IgD-negative memory B cell (primary cell): Measurements from ENCODE around the gene CRLF1. TPM values are rescaled to one million over a fixed set of nuclear protein-coding genes. Genes with fewer than 3 reads are reported as not detected.

Experiments used
- H3K27ac Mint-ChIP-seq, 3 donors: one replicate each; pipeline ENCODE4 v1.8.0; 2020 to 2022; ENCODE audit warnings: mild to moderate bottlenecking in 3 of 3, mixed read lengths in 3 of 3, moderate library complexity in 1 of 3
- H3K27me3 Mint-ChIP-seq: one replicate; pipeline ENCODE4 v1.8.0; 2021; ENCODE audit warnings: mixed read lengths
- H3K36me3 Mint-ChIP-seq: one replicate; pipeline ENCODE4 v1.8.0; 2020; ENCODE audit warnings: mild to moderate bottlenecking, mixed read lengths
- H3K4me1 Mint-ChIP-seq, 3 donors: one replicate each; pipeline ENCODE4 v1.8.0; 2020 to 2022; ENCODE audit warnings: mixed read lengths in 3 of 3, mild to moderate bottlenecking in 1 of 3
- H3K4me3 Mint-ChIP-seq, 4 donors: one replicate each; pipeline ENCODE4 v1.8.0; 2020 to 2022; ENCODE audit warnings: mild to moderate bottlenecking in 4 of 4, mixed read lengths in 4 of 4, moderate library complexity in 3 of 4
- H3K9me3 Mint-ChIP-seq, 3 donors: one replicate each; pipeline ENCODE4 v1.8.0; 2020 to 2021; ENCODE audit warnings: mixed read lengths in 3 of 3, mild to moderate bottlenecking in 1 of 3
- polyA plus RNA-seq: library from polyadenylated mRNA; unstranded; fragments of 300-500 nt; fragmentation: Illumina TruSeq; gene quantifications from one replicate; pipeline ENCODE4 v1.2.3, GENCODE V29; 2021

CRLF1 gene
- polyA plus RNA-seq, 1 donor from 2014 or later: 0.38 TPM

GRCh38 chr19:18645035-18645511, 38.5 kb upstream of the CRLF1 start:
- Mint-ChIP-seq H3K4me3 (no peak overlapping the region), H3K27me3 (no peaks in the 10 kb centered on the region), H3K9me3 (no peaks in the 10 kb centered on the region), H3K4me1 (peaks cover 11 to 17% (median 12%) of the 10 kb centered on the region in 3 donors), H3K27ac (peak overlapping the region in 1 of 3 donors; percentile 47), H3K36me3 (peaks cover 2% of the 10 kb centered on the region)

DNA sequence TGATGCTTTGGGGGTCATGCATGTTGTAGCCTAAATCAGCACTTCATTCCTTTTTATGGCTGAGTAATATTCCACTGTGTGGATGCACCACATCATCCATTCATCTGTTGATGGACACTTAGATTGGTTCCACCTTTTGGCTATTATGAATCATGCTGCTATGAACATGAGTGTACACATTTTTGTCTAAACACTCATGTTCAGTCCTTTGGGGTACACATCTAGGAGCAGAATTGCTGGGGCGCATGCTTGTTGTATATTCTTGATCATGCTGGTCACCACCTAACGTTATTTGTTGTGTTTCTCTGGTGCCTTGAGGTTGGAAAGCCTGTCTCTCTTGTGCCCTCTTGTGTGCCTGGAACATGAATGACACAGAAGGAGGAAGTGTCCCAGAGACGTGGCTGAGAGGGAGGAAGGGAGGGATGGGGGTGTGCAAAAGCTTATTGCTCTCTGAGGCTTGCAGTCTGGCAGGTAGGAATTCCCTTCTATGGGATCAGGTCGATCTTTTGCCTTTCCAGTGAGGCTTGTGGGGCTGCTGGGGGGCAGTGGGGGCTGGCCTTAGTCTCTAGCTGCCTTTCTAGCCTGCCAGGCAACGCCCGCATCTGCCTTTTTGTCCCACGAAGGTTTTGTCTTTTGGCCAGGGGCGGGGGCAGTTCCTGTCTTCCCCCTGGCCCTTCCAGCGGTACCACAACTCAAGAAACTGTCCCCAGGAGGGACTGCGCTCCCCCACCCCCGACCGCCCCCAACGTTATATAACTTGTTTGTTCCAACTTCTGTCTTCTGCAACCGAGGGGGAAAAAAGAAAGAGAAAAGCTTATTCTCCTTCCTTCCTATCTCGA, 37.8 kb upstream of the CRLF1 start:
- Mint-ChIP-seq H3K27ac (peak overlapping the region in 1 of 3 donors; percentile 14), H3K4me3 (peak overlapping the region in 1 of 4 donors; percentile 13), H3K36me3 (peaks cover 2% of the 10 kb centered on the region), H3K4me1 (peaks cover 5 to 16% (median 9%) of the 10 kb centered on the region in 3 donors), H3K27me3 (no peaks in the 10 kb centered on the region), H3K9me3 (no peaks in the 10 kb centered on the region)

GRCh38 chr19:18639706-18640243, 33.2 kb upstream of the CRLF1 start:
- Mint-ChIP-seq H3K36me3 (no peaks in the 10 kb centered on the region), H3K9me3 (no peaks in the 10 kb centered on the region), H3K4me3 (peak overlapping the region in 3 of 4 donors; percentile 52 to 81 (median 72)), H3K27me3 (no peaks in the 10 kb centered on the region), H3K4me1 (peaks cover 0 to 20% (median 10%) of the 10 kb centered on the region in 3 donors), H3K27ac (no peak overlapping the region)

DNA sequence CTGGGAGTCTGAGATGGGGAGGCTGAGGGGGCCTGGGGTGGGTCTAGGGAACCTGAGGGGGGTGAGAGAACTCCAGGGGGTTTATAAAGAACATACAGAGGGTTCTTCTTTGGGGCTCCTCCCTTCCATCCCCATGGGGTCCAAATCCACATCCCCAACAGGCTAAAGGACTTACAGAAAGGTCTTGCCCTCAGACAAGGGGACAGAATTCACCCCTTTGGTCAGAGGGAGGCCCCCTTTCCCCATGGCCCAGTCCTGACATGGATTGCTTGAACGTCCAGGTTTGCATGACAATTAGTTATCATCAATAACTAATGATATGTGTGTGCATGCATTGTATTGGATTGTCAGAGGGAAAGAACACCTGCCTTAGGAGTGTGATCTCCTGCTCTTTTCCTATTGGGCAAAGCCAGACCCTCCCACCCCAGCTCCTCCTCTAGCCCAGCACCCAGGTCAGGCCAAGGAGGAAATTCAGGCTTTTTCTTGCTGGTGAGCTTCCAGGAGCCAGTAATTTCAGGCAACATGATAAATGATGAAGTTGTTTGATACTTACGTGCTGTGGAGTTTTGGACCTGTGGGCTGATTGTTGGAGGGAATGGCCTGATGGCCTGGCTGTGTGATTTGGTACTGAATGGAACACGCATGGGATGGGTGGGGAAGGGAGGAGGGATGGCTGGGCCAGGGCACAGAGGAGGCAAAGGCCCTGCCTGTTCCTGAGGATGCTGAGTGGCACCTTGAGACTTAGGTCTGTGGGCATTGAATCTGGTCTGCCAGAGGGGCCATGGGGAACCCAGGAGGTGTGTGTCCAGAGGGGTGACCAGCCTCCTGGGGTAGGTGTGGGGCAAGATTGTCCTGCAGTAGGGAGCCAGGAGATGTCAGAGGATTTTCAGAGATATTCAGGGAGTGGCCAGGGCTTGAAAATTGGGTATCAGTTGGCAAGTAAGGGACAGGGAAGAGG, 31.4 kb upstream of the CRLF1 start:
- Mint-ChIP-seq H3K9me3 (no peaks in the 10 kb centered on the region), H3K4me3 (peak overlapping the region; percentile 72 to 97 (median 88)), H3K27ac (peak overlapping the region in 2 of 3 donors; percentile 64 to 73)

GRCh38 chr19:18636969-18637629, 30.5 kb upstream of the CRLF1 start, which contains the start of gene KLHL26:
Gene KLHL26, plus strand, starts transcription at chr19:18637028. Its CDS starts 27 bp downstream, at chr19:18637055.
- Mint-ChIP-seq H3K9me3 (no peaks in the 10 kb centered on the region), H3K27ac (peak within 1 kb of the TSS in 2 of 3 donors; percentile 54 to 73), H3K4me3 (peak within 1 kb of the TSS; percentile 72 to 97 (median 88)), H3K27me3 (no peaks in the 10 kb centered on the region), H3K36me3 (no peaks in the 10 kb centered on the region), H3K4me1 (peaks cover 0 to 17% (median 10%) of the 10 kb centered on the region in 3 donors)

More for the DNA sequence above, 31.4 kb upstream of the CRLF1 start:
- H3K36me3 Mint-ChIP-seq: no peaks in the 10 kb centered on the region
- peaks cover 0 to 17% (median 10%) of the 10 kb centered on the region in 3 donors for H3K4me1 Mint-ChIP-seq
- H3K27me3 Mint-ChIP-seq: no peaks in the 10 kb centered on the region

GRCh38 chr19:18636183-18636968, 29.8 kb upstream of the CRLF1 start:
- Mint-ChIP-seq H3K4me3 (peak overlapping the region; percentile 72 to 97 (median 88)), H3K9me3 (no peaks in the 10 kb centered on the region), H3K27ac (peak overlapping the region in 2 of 3 donors; percentile 51 to 54), H3K4me1 (peaks cover 0 to 17% (median 10%) of the 10 kb centered on the region in 3 donors), H3K36me3 (no peaks in the 10 kb centered on the region), H3K27me3 (no peaks in the 10 kb centered on the region)

- Mint-ChIP-seq H3K27me3 (no peaks in the 10 kb centered on the region), H3K27ac (peak overlapping the region in 1 of 3 donors; percentile 54), H3K4me3 (peak overlapping the region; percentile 72 to 97 (median 88)), H3K9me3 (no peaks in the 10 kb centered on the region), H3K4me1 (peaks cover 0 to 17% (median 10%) of the 10 kb centered on the region in 3 donors), H3K36me3 (no peaks in the 10 kb centered on the region)
Measured at GRCh38 chr19:18635831-18636182, 29.2 kb upstream of the CRLF1 start.

DNA sequence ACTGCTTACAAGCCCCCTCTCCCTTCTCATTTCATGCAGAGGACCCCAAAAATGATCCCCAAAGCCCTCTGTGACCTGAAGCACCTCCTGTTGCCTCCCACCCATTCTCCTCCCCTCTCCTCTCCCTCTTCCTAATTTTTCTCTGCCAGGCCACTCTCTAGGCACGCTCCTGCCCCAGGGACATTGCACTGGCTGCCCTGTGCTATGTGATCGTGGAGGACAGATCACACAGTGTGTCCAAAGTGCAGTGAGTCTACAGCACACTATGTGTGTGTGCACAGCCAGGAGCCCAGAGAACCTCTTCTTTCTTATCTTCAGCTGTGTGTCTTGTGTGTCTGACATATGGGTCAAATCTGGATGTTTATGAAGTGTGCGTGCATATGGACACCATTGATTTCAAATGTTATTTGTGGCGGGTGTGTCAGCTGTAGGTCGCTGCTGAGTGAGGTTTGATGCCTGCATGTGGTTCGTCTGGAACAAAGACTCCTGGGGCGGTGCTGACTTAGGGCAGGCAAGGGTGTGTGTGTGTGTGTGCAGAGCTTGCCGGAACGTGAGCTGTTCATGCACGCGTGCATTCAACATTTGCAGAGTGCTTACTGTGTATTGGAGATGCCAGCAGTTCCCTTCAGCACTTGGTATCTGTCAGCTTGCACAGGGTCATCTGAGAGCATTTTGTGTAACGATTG, 28.2 kb upstream of the CRLF1 start:
- peaks cover 0 to 17% (median 10%) of the 10 kb centered on the region in 3 donors for H3K4me1 Mint-ChIP-seq
- no peaks in the 10 kb centered on the region for H3K9me3 Mint-ChIP-seq
- peak overlapping the region in 3 of 4 donors; percentile 29 to 67 (median 44) for H3K4me3 Mint-ChIP-seq
- no peak overlapping the region for H3K27ac Mint-ChIP-seq
- H3K27me3 Mint-ChIP-seq: peaks cover under 1% of the 10 kb centered on the region
- H3K36me3 Mint-ChIP-seq: no peaks in the 10 kb centered on the region

GRCh38 chr19:18633321-18633720, 26.7 kb upstream of the CRLF1 start:
- peak overlapping the region in 1 of 3 donors; percentile 21 for H3K27ac Mint-ChIP-seq
- peaks cover 4% of the 10 kb centered on the region for H3K27me3 Mint-ChIP-seq
- H3K4me1 Mint-ChIP-seq: peaks cover 0 to 13% (median 10%) of the 10 kb centered on the region in 3 donors
- peaks cover 0 to 1% (median 0%) of the 10 kb centered on the region in 3 donors for H3K9me3 Mint-ChIP-seq
- no peaks in the 10 kb centered on the region for H3K36me3 Mint-ChIP-seq
- peak overlapping the region in 1 of 4 donors; percentile 38 for H3K4me3 Mint-ChIP-seq

DNA sequence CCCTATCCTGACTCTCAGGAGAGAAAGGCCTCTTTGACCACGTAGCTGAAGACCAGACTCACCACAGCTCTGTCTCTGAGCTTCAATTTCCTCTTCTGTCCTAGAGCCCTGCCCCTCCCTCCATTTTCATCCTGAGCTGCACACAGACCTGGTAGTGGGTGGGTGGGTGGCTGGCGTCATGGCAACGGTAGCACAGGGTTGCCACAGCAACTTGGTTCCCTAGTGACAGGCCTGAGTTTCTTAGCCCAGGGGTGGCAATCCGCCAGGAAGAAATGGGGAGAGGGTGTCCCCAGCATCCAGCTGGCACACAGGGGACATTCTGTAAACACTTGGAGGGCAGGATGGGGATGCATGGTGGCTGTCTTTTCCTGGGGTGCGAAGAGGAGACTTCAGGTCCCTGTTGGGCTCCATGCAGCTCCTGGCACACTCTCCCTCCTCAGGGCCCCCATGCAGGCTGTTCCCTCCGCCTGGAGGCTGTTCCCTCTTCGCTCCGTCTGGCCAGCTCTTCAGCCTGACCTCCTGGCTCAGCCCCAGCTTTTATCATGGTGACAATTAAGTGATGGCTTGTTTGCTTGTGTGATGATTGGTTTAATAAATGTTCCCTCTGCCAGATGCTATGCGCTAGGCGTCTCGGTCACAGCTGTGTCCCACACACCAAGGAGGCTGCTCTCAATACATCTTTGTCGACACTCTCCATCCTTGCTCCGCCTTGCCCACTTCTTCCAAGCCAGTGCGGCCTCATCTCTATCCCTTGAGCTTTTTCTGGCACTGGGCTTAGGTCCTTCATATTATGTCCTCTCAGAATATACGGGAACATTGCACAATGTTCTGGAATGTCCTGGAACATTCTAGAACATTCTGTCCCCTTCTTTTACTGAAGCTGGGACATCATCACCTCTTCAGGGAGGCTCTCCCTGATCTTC, 22.8 kb upstream of the CRLF1 start:
- H3K27me3 Mint-ChIP-seq: peaks cover 4% of the 10 kb centered on the region
- no peaks in the 10 kb centered on the region for H3K4me1 Mint-ChIP-seq
- peaks cover 0 to 1% (median 0%) of the 10 kb centered on the region in 3 donors for H3K9me3 Mint-ChIP-seq
- H3K27ac Mint-ChIP-seq: no peak overlapping the region
- H3K36me3 Mint-ChIP-seq: no peaks in the 10 kb centered on the region
- H3K4me3 Mint-ChIP-seq: no peak overlapping the region

GRCh38 chr19:18626906-18627305, 20.3 kb upstream of the CRLF1 start:
- Mint-ChIP-seq H3K4me1 (peaks cover 0 to 3% (median 2%) of the 10 kb centered on the region in 3 donors), H3K4me3 (no peak overlapping the region), H3K36me3 (peaks cover 2% of the 10 kb centered on the region), H3K9me3 (peaks cover 0 to 1% (median 0%) of the 10 kb centered on the region in 3 donors), H3K27me3 (peaks cover 4% of the 10 kb centered on the region), H3K27ac (no peak overlapping the region)

GRCh38 chr19:18620902-18621301, 14.3 kb upstream of the CRLF1 start:
- Mint-ChIP-seq H3K36me3 (peaks cover 2% of the 10 kb centered on the region), H3K9me3 (no peaks in the 10 kb centered on the region), H3K27ac (no peak overlapping the region), H3K4me1 (peaks cover 0 to 3% (median 2%) of the 10 kb centered on the region in 3 donors), H3K4me3 (no peak overlapping the region), H3K27me3 (peaks cover 12% of the 10 kb centered on the region)
